H1 (cell line): ENCODE data around the gene PDE6D. TPM values are rescaled to one million over a fixed set of nuclear protein-coding genes. Genes with fewer than 3 reads are reported as not detected.

ENCODE experiments used
- BCL11A ChIP-seq, 2 experiments: IDR thresholded peaks; one replicate each; pipeline ENCODE4 v1.6.1; 2011; ENCODE audit warnings: low read depth in 2 of 2, low read length in 2 of 2, mild to moderate bottlenecking in 2 of 2
- BRCA1 ChIP-seq: IDR thresholded peaks from 2 replicates; pipeline ENCODE4 v1.6.1; 2012; ENCODE audit warnings: low read depth, low read length, improper control_type of control experiment
- CBX8 ChIP-seq: fragments of 300-800, 300-1000 bp; sonication (generic); IDR thresholded peaks from 2 replicates; pipeline ENCODE4 v1.7.1; 2016; ENCODE audit warnings: low read depth, low read length, borderline replicate concordance
- CEBPB ChIP-seq: IDR thresholded peaks from 2 replicates; pipeline ENCODE4 v1.6.1; 2012; ENCODE audit warnings: low read depth, low read length
- CHD1 ChIP-seq: IDR thresholded peaks from 2 replicates; pipeline ENCODE4 v1.6.1; 2012; ENCODE audit warnings: low read depth, low read length, improper control_type of control experiment
- CHD2 ChIP-seq: IDR thresholded peaks from 2 replicates; pipeline ENCODE4 v1.6.1; 2012; ENCODE audit warnings: low read length, improper control_type of control experiment
- CREB1 ChIP-seq: IDR thresholded peaks from 2 replicates; pipeline ENCODE4 v1.6.1; 2012; ENCODE audit warnings: inconsistent platforms
- EP300 ChIP-seq, 2 experiments: IDR thresholded peaks; 1 replicate in 1 of 2; 2 replicates in 1 of 2; pipeline ENCODE4 v1.6.1; 2011 to 2012; ENCODE audit warnings: low read depth in 2 of 2, low read length in 2 of 2, mild to moderate bottlenecking in 2 of 2, borderline replicate concordance in 1 of 2, inconsistent platforms in 1 of 2, moderate library complexity in 1 of 2
- HDAC2 ChIP-seq, 2 experiments: fragments of 300-600 bp in 1 of 2; sonication (generic) in 1 of 2; IDR thresholded peaks; 2 replicates each; pipeline ENCODE4 v1.6.1; 2011 to 2012; ENCODE audit warnings: low read depth in 2 of 2, low read length in 2 of 2, mild to moderate bottlenecking in 2 of 2, moderate library complexity in 2 of 2, borderline replicate concordance in 1 of 2, inconsistent platforms in 1 of 2
- HDAC6 ChIP-seq: IDR thresholded peaks from one replicate; pipeline ENCODE4 v1.7.1; 2012; ENCODE audit warnings: low read depth, mild to moderate bottlenecking, inconsistent platforms, low read length, moderate library complexity
- KDM5A ChIP-seq: fragments of 200-600 bp; IDR thresholded peaks from 2 replicates; pipeline ENCODE4 v1.7.1; 2012; ENCODE audit warnings: mild to moderate bottlenecking, low read length, inconsistent platforms, mixed read lengths
- PHF8 ChIP-seq: fragments of 200-600 bp; sonication (generic); conservative IDR thresholded peaks from 2 replicates; pipeline ENCODE4 v1.7.1; 2012; ENCODE audit warnings: low read depth, mild to moderate bottlenecking, inconsistent platforms, low read length, moderate library complexity
- POLR2A ChIP-seq, 2 experiments: IDR thresholded peaks; 1 replicate in 1 of 2; 2 replicates in 1 of 2; pipeline ENCODE4 v1.6.1; 2011; ENCODE audit warnings: low read depth in 2 of 2, low read length in 2 of 2, mild to moderate bottlenecking in 2 of 2; ENCODE audit errors: control extremely low read depth in 1 of 2
- POLR2AphosphoS5 ChIP-seq: IDR thresholded peaks from 2 replicates; pipeline ENCODE4 v1.6.1; 2011; ENCODE audit warnings: low read depth, low read length
- POU5F1 ChIP-seq: IDR thresholded peaks from 2 replicates; pipeline ENCODE4 v1.6.1; 2011; ENCODE audit warnings: low read depth, mild to moderate bottlenecking, low read length, moderate library complexity
- RFX5 ChIP-seq: IDR thresholded peaks from 2 replicates; pipeline ENCODE4 v1.6.1; 2011; ENCODE audit warnings: low read depth, low read length, improper control_type of control experiment, borderline replicate concordance
- RNF2 ChIP-seq: fragments of 200-900, 300-1000 bp; sonication (generic); IDR thresholded peaks from 2 replicates; pipeline ENCODE4 v1.7.1; 2016; ENCODE audit warnings: borderline replicate concordance, low read depth, mild to moderate bottlenecking, antibody characterized with exemption, low read length; ENCODE audit not compliant: poor library complexity, severe bottlenecking; ENCODE audit errors: missing control alignments
- SIX5 ChIP-seq: IDR thresholded peaks from 2 replicates; pipeline ENCODE4 v1.6.1; 2011; ENCODE audit warnings: mild to moderate bottlenecking, low read depth, low read length
- SP2 ChIP-seq: IDR thresholded peaks from 2 replicates; pipeline ENCODE4 v1.6.1; 2012; ENCODE audit warnings: mild to moderate bottlenecking, low read length, inconsistent platforms
- SRF ChIP-seq: IDR thresholded peaks from 2 replicates; pipeline ENCODE4 v1.6.1; 2011; ENCODE audit warnings: mild to moderate bottlenecking, low read depth, low read length, moderate library complexity
- SUZ12 ChIP-seq: fragments of 200-600 bp; sonication (generic); IDR thresholded peaks from 2 replicates; pipeline ENCODE4 v1.6.1; 2012; ENCODE audit warnings: mild to moderate bottlenecking, inconsistent platforms, low read length, moderate library complexity, mixed read lengths
- TAF1 ChIP-seq: IDR thresholded peaks from 2 replicates; pipeline ENCODE4 v1.6.1; 2011; ENCODE audit warnings: mild to moderate bottlenecking, low read depth, low read length
- TEAD4 ChIP-seq: IDR thresholded peaks from 2 replicates; pipeline ENCODE4 v1.6.1; 2012; ENCODE audit warnings: low read depth, low read length, inconsistent platforms, mixed read lengths
- ZNF274 ChIP-seq: IDR thresholded peaks from 2 replicates; pipeline ENCODE4 v1.7.0; 2012; ENCODE audit warnings: low read length, borderline replicate concordance; ENCODE audit errors: extremely low read depth
- polyA plus RNA-seq, 7 experiments: library from polyadenylated mRNA; depleted of rRNA in 3 of 7; stranded (reverse) in 5 of 7; unstranded in 2 of 7; fragments of >200 nt in 5 of 7; fragments of 200-250 nt in 2 of 7; gene quantifications; 1 replicate in 5 of 7; 2 replicates in 1 of 7; 4 replicates in 1 of 7; pipeline versions ENCODE4 v1.2.1 to v1.2.3, GENCODE V29; 2011 to 2013; ENCODE audit warnings: missing spikeins in 2 of 7, mixed read lengths in 2 of 7
- total RNA-seq: library from RNA; stranded (reverse); fragmentation: NEBNext Ultra II Directional; extraction: Animal tissue kit (Norgen Biotek cat#: 25700); gene quantifications from 2 replicates; pipeline ENCODE4 v1.2.1, GENCODE V29; 2021

The PDE6D gene
- total and polyA plus RNA-seq, 2 of the 8 experiments (the other 6 are each of a cell fraction or from before 2014, with no cell fraction given): 33.7 to 63.9 TPM

DNA sequence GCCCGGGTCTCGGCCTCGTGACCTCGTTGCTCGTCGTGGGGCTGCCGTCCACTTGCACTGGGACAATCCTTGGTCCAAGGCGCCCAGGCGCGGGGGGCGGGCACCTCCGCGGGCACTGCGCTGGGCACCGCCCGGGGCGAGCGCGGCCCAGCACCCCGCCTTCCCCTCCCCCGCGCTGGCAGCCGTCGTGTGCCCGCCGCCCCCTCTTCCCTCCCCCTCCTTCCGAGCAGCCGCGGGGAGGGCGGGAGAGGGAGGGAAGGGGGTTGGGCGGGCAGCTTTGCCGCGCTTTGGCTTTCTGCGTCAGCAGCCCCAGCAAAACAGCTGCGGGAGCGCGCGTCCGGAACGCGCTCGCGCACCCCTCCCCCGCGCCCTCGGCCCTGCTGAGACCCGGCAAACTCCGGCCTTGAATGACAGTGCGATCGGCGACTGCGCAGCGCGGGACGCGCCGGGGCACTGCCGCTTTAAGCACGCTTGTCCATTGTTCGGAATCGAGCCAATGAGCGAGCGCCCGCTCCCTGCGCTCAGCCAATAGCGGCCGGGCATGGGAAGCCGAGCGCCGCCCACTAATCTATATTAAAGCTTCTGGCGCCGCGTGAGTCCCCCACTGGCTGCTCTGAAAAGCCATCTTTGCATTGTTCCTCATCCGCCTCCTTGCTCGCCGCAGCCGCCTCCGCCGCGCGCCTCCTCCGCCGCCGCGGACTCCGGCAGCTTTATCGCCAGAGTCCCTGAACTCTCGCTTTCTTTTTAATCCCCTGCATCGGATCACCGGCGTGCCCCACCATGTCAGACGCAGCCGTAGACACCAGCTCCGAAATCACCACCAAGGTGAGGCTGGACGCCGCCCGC, 72.9 kb downstream of the PDE6D start, which contains the start of gene PTMA (continued):
- no peak; the same call in none of the 2 replicates for TF ChIP-seq CHD1
- no peak for TF ChIP-seq RFX5
- no peak for TF ChIP-seq HDAC6
- no peak for TF ChIP-seq SUZ12
- TF ChIP-seq CREB1: peak; percentile 88
- no peak for TF ChIP-seq CEBPB
- TF ChIP-seq TEAD4: 0 out of 2 replicates have a peak, but pooled peaks have one; percentile 24
- TF ChIP-seq CBX8: no peak
- no peak for TF ChIP-seq SIX5
- no peak for TF ChIP-seq HDAC2 (IDR thresholded peaks at IDR 0.05; ENCODE audit: borderline replicate concordance in 1 of 2, low read depth in 2 of 2, low read length in 2 of 2)
- peak; percentile 90 for TF ChIP-seq POLR2AphosphoS5
- TF ChIP-seq KDM5A: no peak
- peak in 1 of 2 experiments; percentile 88; a peak in 1 of 3 replicates for TF ChIP-seq EP300 (IDR thresholded peaks at IDR 0.05; ENCODE audit: borderline replicate concordance in 1 of 2, low read depth in 2 of 2, low read length in 2 of 2)
- peak; percentile 96 for TF ChIP-seq TAF1
- TF ChIP-seq SP2: peak; percentile 27; the same call in 1 of the 2 replicates
- TF ChIP-seq BRCA1: no peak; the same call in 1 of the 2 replicates
- TF ChIP-seq RNF2: no peak
- no peak for TF ChIP-seq BCL11A (IDR thresholded peaks at IDR 0.05; ENCODE audit: low read depth in 2 of 2, low read length in 2 of 2)
- TF ChIP-seq ZNF274: no peak
- no peak for TF ChIP-seq SRF
- no peak for TF ChIP-seq POU5F1
- TF ChIP-seq PHF8: peak; percentile 2; the same call in 1 of the 2 replicates
- peak; percentile 51; the same call in 1 of the 2 replicates for TF ChIP-seq CHD2
- peak in 1 of 2 experiments; percentile 87; a peak in 2 of 3 replicates for TF ChIP-seq POLR2A (IDR thresholded peaks at IDR 0.05; ENCODE audit: control extremely low read depth in 1 of 2, low read depth in 2 of 2, low read length in 2 of 2)
